HepG2 (cell line): Measurements from ENCODE around the gene NFE2L1. TPM values are rescaled to one million over a fixed set of nuclear protein-coding genes. Genes with fewer than 3 reads are reported as not detected.

Source experiments
- ATF1 ChIP-seq: IDR thresholded peaks from 2 replicates; pipeline ENCODE4 v1.6.1; 2016; ENCODE audit warnings: mild to moderate bottlenecking, control low read depth
- BRD4 ChIP-seq: sonication (generic); formaldehyde crosslinking; IDR thresholded peaks from 2 replicates; pipeline ENCODE4 v1.4.0; 2020; ENCODE audit warnings: missing genetic modification reagents
- CCAR2 ChIP-seq: fragments of 200-400 bp; formaldehyde crosslinking; optimal IDR thresholded peaks from 2 replicates; pipeline ENCODE3; 2018; ENCODE audit warnings: low read depth, mild to moderate bottlenecking, low read length, moderate library complexity
- EHMT2 ChIP-seq: fragments of 200-600 bp; sonication (generic); IDR thresholded peaks from 2 replicates; pipeline ENCODE4 v1.7.0; 2017; ENCODE audit warnings: antibody characterized with exemption, low read depth, low read length, borderline replicate concordance
- ESRRA ChIP-seq: sonication (generic); formaldehyde crosslinking; IDR thresholded peaks from 2 replicates; pipeline ENCODE4 v1.5.1; 2020; ENCODE audit warnings: mild to moderate bottlenecking, low read depth, missing genetic modification reagents
- JUND ChIP-seq: sonication (generic); formaldehyde crosslinking; IDR thresholded peaks from 2 replicates; pipeline ENCODE4 v1.8.0; 2022; ENCODE audit warnings: mild to moderate bottlenecking, missing genetic modification reagents
- KLF16 ChIP-seq, 2 experiments: sonication (generic) in 1 of 2; formaldehyde crosslinking in 1 of 2; IDR thresholded peaks; 2 replicates each; pipeline versions ENCODE4 v1.6.1 to v1.8.0; 2016 to 2023; ENCODE audit warnings: missing genetic modification reagents in 2 of 2, missing compliant biosample characterization in 1 of 2
- MTF1 ChIP-seq: sonication (generic); formaldehyde crosslinking; IDR thresholded peaks from 2 replicates; pipeline ENCODE4 v1.5.0; 2020; ENCODE audit warnings: missing genetic modification reagents
- NCOA1 ChIP-seq: sonication (generic); formaldehyde crosslinking; IDR thresholded peaks from 2 replicates; pipeline ENCODE4 v1.9.0; 2021; ENCODE audit warnings: missing genetic modification reagents
- REPIN1 ChIP-seq: sonication (generic); formaldehyde crosslinking; IDR thresholded peaks from 2 replicates; pipeline ENCODE4 v1.8.0; 2022; ENCODE audit warnings: missing genetic modification reagents, low read depth, mild to moderate bottlenecking, borderline replicate concordance
- RNF2 ChIP-seq: fragments of 450-650 bp; conservative IDR thresholded peaks from 2 replicates; pipeline ENCODE4 v1.6.1; 2016; ENCODE audit warnings: low read depth
- TCF7 ChIP-seq: sonication (generic); IDR thresholded peaks from 2 replicates; pipeline ENCODE4 v1.6.1; 2016; ENCODE audit warnings: antibody characterized with exemption, low read depth
- ZBTB20 ChIP-seq: sonication (generic); formaldehyde crosslinking; IDR thresholded peaks from 2 replicates; pipeline ENCODE4 v1.8.1; 2023; ENCODE audit warnings: missing genetic modification reagents, low read depth, mild to moderate bottlenecking, borderline replicate concordance
- ZNF121 ChIP-seq: sonication (generic); formaldehyde crosslinking; IDR thresholded peaks from 2 replicates; pipeline ENCODE4 v1.5.0; 2020; ENCODE audit warnings: mild to moderate bottlenecking, missing genetic modification reagents
- ZNF225 ChIP-seq: sonication (generic); formaldehyde crosslinking; IDR thresholded peaks from 2 replicates; pipeline ENCODE4 v1.4.0; 2020; ENCODE audit warnings: mild to moderate bottlenecking, missing genetic modification reagents
- ZNF616 ChIP-seq: sonication (generic); formaldehyde crosslinking; IDR thresholded peaks from 2 replicates; pipeline ENCODE4 v1.5.0; 2020; ENCODE audit warnings: low read depth, mild to moderate bottlenecking, missing genetic modification reagents
- ZNF816 ChIP-seq: sonication (generic); formaldehyde crosslinking; IDR thresholded peaks from 2 replicates; pipeline ENCODE4 v1.8.0; 2022; ENCODE audit warnings: missing genetic modification reagents, mild to moderate bottlenecking, borderline replicate concordance
- ZNF891 ChIP-seq: sonication (generic); formaldehyde crosslinking; IDR thresholded peaks from 2 replicates; pipeline ENCODE4 v1.5.0; 2020; ENCODE audit warnings: mild to moderate bottlenecking, missing genetic modification reagents
- ZSCAN21 ChIP-seq: sonication (generic); formaldehyde crosslinking; IDR thresholded peaks from 2 replicates; pipeline ENCODE4 v1.8.0; 2022; ENCODE audit warnings: mild to moderate bottlenecking, missing genetic modification reagents, moderate library complexity, borderline replicate concordance
- polyA plus RNA-seq, 8 experiments: library from polyadenylated mRNA; depleted of rRNA in 3 of 8; stranded (reverse) in 7 of 8; unstranded in 1 of 8; fragments of >200 nt; fragmentation: Illumina TruSeq in 4 of 8; extraction: Trizol in 4 of 8; gene quantifications; 2 replicates each; pipeline versions ENCODE4 v1.2.1 to v1.2.3, GENCODE V29; 2011 to 2016; ENCODE audit warnings: low read depth in 4 of 8, missing spikeins in 1 of 8, mixed read lengths in 1 of 8; ENCODE audit not compliant: insufficient read depth in 1 of 8
- total RNA-seq, 5 experiments: library from RNA; depleted of rRNA; stranded (reverse); fragments of >200 nt; fragmentation: Illumina TruSeq; extraction: Trizol; gene quantifications; 2 replicates each; pipeline ENCODE4 v1.2.3, GENCODE V29; 2016; ENCODE audit warnings: low read depth in 1 of 5
- TF ChIP-seq, protein P1 (sequence below): IDR thresholded peaks from 2 replicates; pipeline ENCODE4 v1.6.1; 2016
- TF ChIP-seq, protein P2 (sequence below): sonication (generic); formaldehyde crosslinking; IDR thresholded peaks from 2 replicates; pipeline ENCODE4 v1.5.0; 2020; ENCODE audit warnings: missing genetic modification reagents, mild to moderate bottlenecking, borderline replicate concordance
- TF ChIP-seq, protein P3 (sequence below), 2 experiments: fragments of 450-650 bp in 1 of 2; sonication (generic) in 1 of 2; formaldehyde crosslinking; IDR thresholded peaks; 2 replicates each; pipeline versions ENCODE4 v1.5.0 to v1.8.0; 2020 to 2022; ENCODE audit warnings: mild to moderate bottlenecking in 1 of 2, missing genetic modification reagents in 1 of 2
- TF ChIP-seq, protein P4 (sequence below): sonication (generic); formaldehyde crosslinking; IDR thresholded peaks from 2 replicates; pipeline ENCODE4 v1.4.0; 2020; ENCODE audit warnings: mild to moderate bottlenecking, missing genetic modification reagents

The NFE2L1 gene
- total and polyA plus RNA-seq, 2 of the 13 experiments (the other 11 are each of a cell fraction or from before 2014, with no cell fraction given) = 67.0 to 234 TPM

DNA sequence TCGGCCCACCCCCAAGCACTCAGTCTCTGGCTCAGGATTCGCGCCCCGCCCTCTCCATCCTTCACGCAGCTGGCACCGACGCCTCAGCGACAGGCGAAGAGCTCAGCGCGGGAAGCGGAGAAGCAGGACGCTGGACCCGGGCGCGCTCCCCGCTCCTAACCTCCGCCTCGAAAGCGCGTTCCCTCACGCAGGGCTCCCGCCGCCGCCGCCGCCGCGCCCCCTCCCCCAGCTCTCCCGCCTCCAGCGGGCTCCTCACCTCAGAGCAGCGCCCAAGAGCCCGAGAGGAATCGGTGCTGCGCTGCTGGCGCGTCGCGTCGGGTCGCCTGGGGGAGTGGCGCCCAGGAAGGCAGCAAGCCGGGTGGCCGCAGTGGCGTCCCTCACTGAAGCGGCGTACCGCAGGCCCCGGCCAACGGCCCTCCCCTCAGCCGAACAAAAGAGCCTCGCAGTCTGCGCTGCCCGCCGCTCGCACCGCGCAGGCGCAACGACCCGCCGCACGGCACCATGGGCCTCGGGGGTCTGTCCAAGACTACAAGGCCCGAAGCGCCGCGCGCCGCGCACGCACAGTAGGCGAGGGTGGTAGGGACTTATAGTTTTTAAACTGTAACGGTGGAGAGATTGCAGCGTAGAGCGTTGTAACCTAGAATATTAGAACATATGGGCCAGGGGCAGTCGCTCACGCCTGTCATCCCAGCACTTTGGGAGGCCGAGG is 53.0 kb downstream of the NFE2L1 start, which contains the start of gene CBX1 (continued):
- peak; percentile 71; the same call in 1 of the 2 replicates for TF ChIP-seq ZNF891
- TF ChIP-seq ZSCAN21 (CRISPR knock-in tag) = peak; percentile 74; the same call in 1 of the 2 replicates
- no peak for TF ChIP-seq ZBTB20 (CRISPR knock-in tag)
- TF ChIP-seq, protein P1, sequence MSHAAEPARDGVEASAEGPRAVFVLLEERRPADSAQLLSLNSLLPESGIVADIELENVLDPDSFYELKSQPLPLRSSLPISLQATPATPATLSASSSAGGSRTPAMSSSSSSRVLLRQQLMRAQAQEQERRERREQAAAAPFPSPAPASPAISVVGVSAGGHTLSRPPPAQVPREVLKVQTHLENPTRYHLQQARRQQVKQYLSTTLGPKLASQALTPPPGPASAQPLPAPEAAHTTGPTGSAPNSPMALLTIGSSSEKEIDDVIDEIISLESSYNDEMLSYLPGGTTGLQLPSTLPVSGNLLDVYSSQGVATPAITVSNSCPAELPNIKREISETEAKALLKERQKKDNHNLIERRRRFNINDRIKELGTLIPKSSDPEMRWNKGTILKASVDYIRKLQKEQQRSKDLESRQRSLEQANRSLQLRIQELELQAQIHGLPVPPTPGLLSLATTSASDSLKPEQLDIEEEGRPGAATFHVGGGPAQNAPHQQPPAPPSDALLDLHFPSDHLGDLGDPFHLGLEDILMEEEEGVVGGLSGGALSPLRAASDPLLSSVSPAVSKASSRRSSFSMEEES (CRISPR knock-in tag) = no peak
- 0 out of 2 replicates have a peak, but pooled peaks have one; percentile 43 for TF ChIP-seq ZNF616 (CRISPR knock-in tag)
- peak; percentile 66 for TF ChIP-seq ESRRA (CRISPR knock-in tag)
- TF ChIP-seq BRD4 (CRISPR knock-in tag) = peak; percentile 58; the same call in 1 of the 2 replicates
- TF ChIP-seq MTF1 (CRISPR knock-in tag) = no peak
- TF ChIP-seq EHMT2 = no peak
- 0 out of 2 replicates have a peak, but pooled peaks have one; percentile 34 for TF ChIP-seq JUND (CRISPR knock-in tag)
- TF ChIP-seq ZNF225 = peak; percentile 11; the same call in 1 of the 2 replicates
- peak; percentile 97 for TF ChIP-seq REPIN1 (CRISPR knock-in tag)
- peak; percentile 88 for TF ChIP-seq RNF2
- TF ChIP-seq CCAR2 = no peak
- no peak for TF ChIP-seq ATF1
- TF ChIP-seq, protein P2, sequence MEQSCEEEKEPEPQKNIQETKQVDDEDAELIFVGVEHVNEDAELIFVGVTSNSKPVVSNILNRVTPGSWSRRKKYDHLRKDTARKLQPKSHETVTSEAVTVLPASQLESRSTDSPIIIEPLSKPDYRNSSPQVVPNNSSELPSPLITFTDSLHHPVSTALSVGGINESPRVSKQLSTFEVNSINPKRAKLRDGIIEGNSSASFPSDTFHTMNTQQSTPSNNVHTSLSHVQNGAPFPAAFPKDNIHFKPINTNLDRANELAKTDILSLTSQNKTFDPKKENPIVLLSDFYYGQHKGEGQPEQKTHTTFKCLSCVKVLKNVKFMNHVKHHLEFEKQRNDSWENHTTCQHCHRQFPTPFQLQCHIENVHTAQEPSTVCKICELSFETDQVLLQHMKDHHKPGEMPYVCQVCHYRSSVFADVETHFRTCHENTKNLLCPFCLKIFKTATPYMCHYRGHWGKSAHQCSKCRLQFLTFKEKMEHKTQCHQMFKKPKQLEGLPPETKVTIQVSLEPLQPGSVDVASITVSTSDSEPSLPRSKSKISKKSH = peak; percentile 54; the same call in 1 of the 2 replicates
- no peak for TF ChIP-seq TCF7
- TF ChIP-seq NCOA1 (CRISPR knock-in tag) = no peak
- peak in 1 of 2 experiments; percentile 96; a peak in 2 of 4 replicates for TF ChIP-seq KLF16 (CRISPR knock-in tag; IDR thresholded peaks at IDR 0.05)
- TF ChIP-seq ZNF816 (CRISPR knock-in tag) = no peak
- TF ChIP-seq ZNF121 (CRISPR knock-in tag) = peak; percentile 59; the same call in 1 of the 2 replicates
- TF ChIP-seq, protein P3, sequence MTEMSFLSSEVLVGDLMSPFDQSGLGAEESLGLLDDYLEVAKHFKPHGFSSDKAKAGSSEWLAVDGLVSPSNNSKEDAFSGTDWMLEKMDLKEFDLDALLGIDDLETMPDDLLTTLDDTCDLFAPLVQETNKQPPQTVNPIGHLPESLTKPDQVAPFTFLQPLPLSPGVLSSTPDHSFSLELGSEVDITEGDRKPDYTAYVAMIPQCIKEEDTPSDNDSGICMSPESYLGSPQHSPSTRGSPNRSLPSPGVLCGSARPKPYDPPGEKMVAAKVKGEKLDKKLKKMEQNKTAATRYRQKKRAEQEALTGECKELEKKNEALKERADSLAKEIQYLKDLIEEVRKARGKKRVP (CRISPR knock-in tag; IDR thresholded peaks at IDR 0.05) = 0 out of 4 replicates have a peak, but pooled peaks of 1 of the 2 experiments have one; percentile 69
- TF ChIP-seq, protein P4, sequence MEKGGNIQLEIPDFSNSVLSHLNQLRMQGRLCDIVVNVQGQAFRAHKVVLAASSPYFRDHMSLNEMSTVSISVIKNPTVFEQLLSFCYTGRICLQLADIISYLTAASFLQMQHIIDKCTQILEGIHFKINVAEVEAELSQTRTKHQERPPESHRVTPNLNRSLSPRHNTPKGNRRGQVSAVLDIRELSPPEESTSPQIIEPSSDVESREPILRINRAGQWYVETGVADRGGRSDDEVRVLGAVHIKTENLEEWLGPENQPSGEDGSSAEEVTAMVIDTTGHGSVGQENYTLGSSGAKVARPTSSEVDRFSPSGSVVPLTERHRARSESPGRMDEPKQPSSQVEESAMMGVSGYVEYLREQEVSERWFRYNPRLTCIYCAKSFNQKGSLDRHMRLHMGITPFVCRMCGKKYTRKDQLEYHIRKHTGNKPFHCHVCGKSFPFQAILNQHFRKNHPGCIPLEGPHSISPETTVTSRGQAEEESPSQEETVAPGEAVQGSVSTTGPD (CRISPR knock-in tag) = no peak
